K562 (cell line): ENCODE results near the gene KIT. TPM values are rescaled to one million over a fixed set of nuclear protein-coding genes. Genes with fewer than 3 reads are reported as not detected.
A peak's percentile ranks its signal among the peaks of the same experiment; 100 is the strongest.

Experiments
- BCOR ChIP-seq: fragments of 450-650 bp; IDR thresholded peaks from 2 replicates; pipeline ENCODE4 v1.6.1; 2016
- CAMTA2 ChIP-seq: fragments of 250-450 bp; sonication (Bioruptor Pico); conservative IDR thresholded peaks from 2 replicates; pipeline ENCODE4 v1.5.1; 2022
- CCNT2 ChIP-seq: IDR thresholded peaks from 2 replicates; pipeline ENCODE4 v1.6.1; 2011; ENCODE audit warnings: borderline replicate concordance, low read depth, mild to moderate bottlenecking, moderate library complexity, mixed read lengths, low read length; ENCODE audit not compliant: insufficient read length; ENCODE audit errors: extremely low read depth
- CTBP1 ChIP-seq: fragments of 450-650 bp; IDR thresholded peaks from 2 replicates; pipeline ENCODE4 v1.6.1; 2016; ENCODE audit warnings: borderline replicate concordance
- DMBX1 ChIP-seq: fragments of 250-450 bp; sonication (Bioruptor Pico); IDR thresholded peaks from 2 replicates; pipeline ENCODE4 v1.8.0; 2022; ENCODE audit warnings: inconsistent platforms, mild to moderate bottlenecking, moderate library complexity, borderline replicate concordance
- HMBOX1 ChIP-seq: sonication (generic); IDR thresholded peaks from 2 replicates; pipeline ENCODE4 v1.6.1; 2016
- KLF10 ChIP-seq: fragments of 250-450 bp; sonication (Bioruptor Pico); IDR thresholded peaks from 2 replicates; pipeline ENCODE4 v1.6.1; 2021; ENCODE audit warnings: matching md5 sums
- LARP7 ChIP-seq: fragments of 450-650 bp; IDR thresholded peaks from 2 replicates; pipeline ENCODE4 v1.6.1; 2016
- MEIS2 ChIP-seq: fragments of 450-650 bp; IDR thresholded peaks from 2 replicates; pipeline ENCODE4 v1.6.1; 2014; ENCODE audit warnings: mild to moderate bottlenecking; ENCODE audit not compliant: partially characterized antibody
- NCOA6 ChIP-seq: fragments of 450-650 bp; IDR thresholded peaks from 2 replicates; pipeline ENCODE4 v1.6.1; 2017; ENCODE audit warnings: mild to moderate bottlenecking
- NR2F6 ChIP-seq: fragments of 450-650 bp; formaldehyde crosslinking; IDR thresholded peaks from 2 replicates; pipeline ENCODE4 v1.4.0; 2020; ENCODE audit warnings: mild to moderate bottlenecking
- PHTF2 ChIP-seq: fragments of 250-450 bp; sonication (Bioruptor Pico); IDR thresholded peaks from 2 replicates; pipeline ENCODE4 v1.5.0; 2021; ENCODE audit warnings: mild to moderate bottlenecking
- POU5F1 ChIP-seq: fragments of 150-350 bp; IDR thresholded peaks from 2 replicates; pipeline ENCODE4 v1.6.1; 2014; ENCODE audit warnings: borderline replicate concordance, low read length, low read depth, mild to moderate bottlenecking; ENCODE audit not compliant: partially characterized antibody
- PPARD ChIP-seq: fragments of 250-450 bp; sonication (Bioruptor Pico); IDR thresholded peaks from 2 replicates; pipeline ENCODE4 v1.8.0; 2022; ENCODE audit warnings: inconsistent platforms, mild to moderate bottlenecking, moderate library complexity
- RBM22 ChIP-seq: fragments of 200-400 bp; formaldehyde crosslinking; IDR thresholded peaks from 2 replicates; pipeline ENCODE4 v1.6.1; 2018; ENCODE audit warnings: low read length, low read depth; ENCODE audit not compliant: poor library complexity, severe bottlenecking
- RBM25 ChIP-seq: fragments of 200-400 bp; formaldehyde crosslinking; IDR thresholded peaks from 2 replicates; pipeline ENCODE4 v1.6.1; 2018; ENCODE audit warnings: low read length, low read depth, moderate library complexity; ENCODE audit not compliant: severe bottlenecking
- RCOR1 ChIP-seq, 2 experiments: IDR thresholded peaks; 2 replicates each; pipeline ENCODE4 v1.6.1; 2012; ENCODE audit warnings: low read depth in 2 of 2, low read length in 2 of 2, borderline replicate concordance in 1 of 2, improper control_type of control experiment in 1 of 2
- SIN3B ChIP-seq: fragments of 450-650 bp; IDR thresholded peaks from 2 replicates; pipeline ENCODE4 v1.6.1; 2017; ENCODE audit warnings: low read depth, mild to moderate bottlenecking, moderate library complexity
- TAL1 ChIP-seq: fragments of 450-650 bp; IDR thresholded peaks from 2 replicates; pipeline ENCODE4 v1.6.1; 2016; ENCODE audit warnings: mild to moderate bottlenecking
- TOE1 ChIP-seq, 2 experiments: fragments of 450-650 bp in 1 of 2; sonication (generic) in 1 of 2; formaldehyde crosslinking in 1 of 2; IDR thresholded peaks; 2 replicates each; pipeline versions ENCODE4 v1.7.1 to v1.8.0; 2016 to 2022; ENCODE audit warnings: borderline replicate concordance in 2 of 2, mild to moderate bottlenecking in 2 of 2, antibody characterized with exemption in 1 of 2, inconsistent platforms in 1 of 2, low read depth in 1 of 2, missing genetic modification reagents in 1 of 2, moderate library complexity in 1 of 2
- VEZF1 ChIP-seq: fragments of 200-800 bp; sonication (Bioruptor generic); IDR thresholded peaks from 2 replicates; pipeline ENCODE4 v1.6.1; 2017; ENCODE audit warnings: missing genetic modification characterization, missing compliant biosample characterization
- ZNF12 ChIP-seq: sonication (generic); formaldehyde crosslinking; IDR thresholded peaks from 2 replicates; pipeline ENCODE4 v1.4.0; 2020; ENCODE audit warnings: mild to moderate bottlenecking, missing genetic modification reagents
- ZNF324 ChIP-seq: fragments of 250-450 bp; sonication (Bioruptor Pico); IDR thresholded peaks from 2 replicates; pipeline ENCODE4 v1.4.0; 2020; ENCODE audit warnings: mild to moderate bottlenecking
- ZNF551 ChIP-seq: fragments of 250-450 bp; sonication (Bioruptor Pico); IDR thresholded peaks from 2 replicates; pipeline ENCODE4 v1.5.0; 2021; ENCODE audit warnings: mild to moderate bottlenecking, moderate library complexity
- ZNF785 ChIP-seq: fragments of 250-450 bp; sonication (Bioruptor Pico); IDR thresholded peaks from 2 replicates; pipeline ENCODE4 v1.4.0; 2020; ENCODE audit warnings: mild to moderate bottlenecking
- polyA plus RNA-seq, 8 experiments: library from polyadenylated mRNA; depleted of rRNA in 4 of 8; stranded (reverse) in 5 of 8; unstranded in 3 of 8; fragments of >200 nt; fragmentation: Nextera tagmentation in 2 of 8; fragmentation: Illumina TruSeq in 1 of 8; extraction: Ambion mirVana in 2 of 8; extraction: Trizol in 1 of 8; gene quantifications; 2 replicates each; pipeline versions ENCODE4 v1.2.1 to v1.2.3, GENCODE V29; 2011 to 2014; ENCODE audit warnings: inconsistent platforms in 1 of 8, missing spikeins in 1 of 8
- total RNA-seq, 7 experiments: library from RNA; depleted of rRNA in 6 of 7; stranded (reverse); fragments of >200 nt in 6 of 7; fragmentation: Illumina TruSeq in 2 of 7; extraction: Trizol in 2 of 7; gene quantifications; 2 replicates each; pipeline versions ENCODE4 v1.2.1 to v1.2.3, GENCODE V29; 2011 to 2021; ENCODE audit warnings: low replicate concordance in 1 of 7
- TF ChIP-seq, protein P1 (sequence below): IDR thresholded peaks from 2 replicates; pipeline ENCODE4 v1.6.1; 2011; ENCODE audit not compliant: insufficient read length; ENCODE audit errors: extremely low read depth

Gene KIT
- total and polyA plus RNA-seq, 9 of the 15 experiments (the other 6 are each of a cell fraction or from before 2014, with no cell fraction given), result 0.27 to 5.6 (median 0.57) TPM

DNA sequence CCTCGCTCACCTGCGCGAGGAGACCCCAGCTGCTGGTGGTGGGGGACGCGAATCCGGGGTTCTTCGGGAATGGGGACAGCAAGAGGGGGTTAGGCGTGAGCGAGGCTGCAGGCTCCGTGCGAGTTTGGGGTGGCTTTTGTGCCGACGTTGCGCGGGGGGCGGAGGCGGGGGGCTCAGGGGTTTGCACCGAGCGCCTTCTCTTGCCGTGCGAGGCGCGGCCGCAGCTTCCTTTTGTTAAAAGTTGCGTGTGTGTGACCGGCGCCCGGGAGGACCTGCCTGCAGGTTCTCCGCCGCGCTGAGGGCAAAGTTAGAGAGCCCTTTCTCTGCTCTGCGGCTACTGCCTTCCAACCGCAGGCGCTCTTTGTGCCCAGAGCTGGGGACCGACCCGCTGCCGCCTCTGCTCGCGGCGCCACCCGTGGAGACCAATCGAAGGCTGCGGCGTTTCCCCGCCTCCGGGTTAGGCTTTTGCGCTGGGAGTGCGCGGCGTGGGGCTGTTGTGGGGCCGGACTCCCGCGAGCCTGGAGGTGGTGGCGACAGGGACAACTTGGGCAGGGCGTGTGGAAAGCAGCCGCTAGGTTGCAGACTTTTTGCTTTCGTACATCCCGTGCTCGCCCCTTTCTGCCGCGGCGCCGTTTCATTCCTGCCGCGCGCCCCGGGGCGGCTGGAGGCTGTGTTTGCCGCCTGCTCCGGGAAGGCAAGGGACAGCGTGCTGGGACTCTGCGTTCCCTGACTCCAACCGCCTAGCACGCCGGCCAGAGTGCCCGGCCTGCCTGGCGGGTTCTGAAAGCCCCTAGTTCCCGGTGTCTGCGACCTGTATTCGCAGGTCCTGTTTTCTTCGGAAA lies 716 bp downstream of the KIT start (continued):
- no peak for TF ChIP-seq ZNF324
- TF ChIP-seq VEZF1, result no peak
- TF ChIP-seq PHTF2, result no peak
- no peak for TF ChIP-seq KLF10
- TF ChIP-seq HMBOX1, result no peak
- no peak for TF ChIP-seq ZNF785 (CRISPR knock-in tag)
- TF ChIP-seq RBM25, result no peak
- peak; percentile 51; the same call in 1 of the 2 replicates for TF ChIP-seq BCOR
- TF ChIP-seq CAMTA2 (CRISPR knock-in tag), result no peak
- TF ChIP-seq CCNT2, result no peak
- TF ChIP-seq DMBX1 (CRISPR knock-in tag), result no peak
- no peak for TF ChIP-seq RBM22
- TF ChIP-seq NR2F6 (CRISPR knock-in tag), result no peak
- no peak for TF ChIP-seq RCOR1 (IDR thresholded peaks at IDR 0.05; ENCODE audit: borderline replicate concordance in 1 of 2, low read depth in 2 of 2, low read length in 2 of 2)
- TF ChIP-seq NCOA6, result no peak
- TF ChIP-seq CTBP1, result peak; percentile 85
- TF ChIP-seq, protein P1, sequence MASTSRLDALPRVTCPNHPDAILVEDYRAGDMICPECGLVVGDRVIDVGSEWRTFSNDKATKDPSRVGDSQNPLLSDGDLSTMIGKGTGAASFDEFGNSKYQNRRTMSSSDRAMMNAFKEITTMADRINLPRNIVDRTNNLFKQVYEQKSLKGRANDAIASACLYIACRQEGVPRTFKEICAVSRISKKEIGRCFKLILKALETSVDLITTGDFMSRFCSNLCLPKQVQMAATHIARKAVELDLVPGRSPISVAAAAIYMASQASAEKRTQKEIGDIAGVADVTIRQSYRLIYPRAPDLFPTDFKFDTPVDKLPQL, result no peak
- no peak for TF ChIP-seq MEIS2
- no peak for TF ChIP-seq PPARD (CRISPR knock-in tag)
- no peak for TF ChIP-seq SIN3B
- no peak for TF ChIP-seq ZNF12 (CRISPR knock-in tag)
- no peak for TF ChIP-seq POU5F1
- TF ChIP-seq LARP7, result no peak
- no peak for TF ChIP-seq ZNF551 (CRISPR knock-in tag)
- 0 out of 2 replicates have a peak, but pooled peaks have one; percentile 12 for TF ChIP-seq TOE1 (IDR thresholded peaks at IDR 0.05; ENCODE audit: borderline replicate concordance)
- TF ChIP-seq TOE1 (CRISPR knock-in tag; IDR thresholded peaks at IDR 0.05; ENCODE audit: borderline replicate concordance, low read depth), result no peak
- no peak for TF ChIP-seq TAL1
